ENCODE data around the gene RIF1.

The RIF1 gene

DNA sequence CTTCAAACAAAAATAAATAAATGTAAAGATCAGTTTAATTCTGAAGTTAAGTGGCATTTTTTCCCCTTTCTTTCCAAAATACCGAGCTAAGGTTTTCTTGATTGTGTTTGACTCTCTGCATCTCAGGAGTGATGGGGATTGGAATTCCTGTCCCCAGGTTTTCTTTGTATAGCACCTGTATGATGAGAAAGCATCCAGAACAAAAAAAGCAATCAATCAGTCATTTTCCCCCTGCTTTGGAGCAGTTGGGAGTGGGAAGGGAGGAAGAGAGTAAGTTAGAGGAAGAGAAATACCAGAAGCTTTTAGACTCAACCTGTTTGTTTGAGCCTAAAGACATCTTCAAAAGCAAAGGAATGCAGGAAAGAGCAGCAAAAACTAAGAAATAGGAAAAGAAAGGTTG, 88.5 kb downstream of the RIF1 start:
- no peak overlapping the region for H3K27ac ChIP-seq (ENCODE audit: extremely low read depth, low read depth, low read length)
- no peak overlapping the region for H3K4me3 ChIP-seq (ENCODE audit: low read depth, low read length)
- H3K9me3 ChIP-seq (ENCODE audit: control insufficient read depth, insufficient read depth, low read depth, low read length): no peaks in the 10 kb centered on the region
- H3K4me1 ChIP-seq (ENCODE audit: control insufficient read depth, insufficient read depth, low read length): no peaks in the 10 kb centered on the region
- peaks cover 0 to 3% of the 10 kb centered on the region in 2 experiments; a peak in 1 of 3 replicates for H3K36me3 ChIP-seq (ENCODE audit: control insufficient read depth in 2 of 2, insufficient read depth in 1 of 2, low read length in 2 of 2)
- CTCF ChIA-PET: interaction anchor here (1.1 kb wide), 1 partner anchor 61 kb away, joined by 3 read pairs; no protein-coding TSS in a partner anchor
- POLR2A ChIA-PET: no interaction called here
- TF ChIP-seq ZSCAN30 (tag by site-specific recombination; IDR thresholded peaks at IDR 0.05): no peak
- no peak for TF ChIP-seq HOXC10 (CRISPR knock-in tag; IDR thresholded peaks at IDR 0.05)
- no peak for TF ChIP-seq ZNF558 (tag by site-specific recombination; IDR thresholded peaks at IDR 0.05)
- no peak for TF ChIP-seq ZNF214 (tag by site-specific recombination; IDR thresholded peaks at IDR 0.05; ENCODE audit: borderline replicate concordance)
- no peak for TF ChIP-seq ZFP41 (tag by site-specific recombination; IDR thresholded peaks at IDR 0.05; ENCODE audit: borderline replicate concordance)
- TF ChIP-seq PRDM2 (tag by site-specific recombination; IDR thresholded peaks at IDR 0.05; ENCODE audit: borderline replicate concordance): no peak
- TF ChIP-seq SETDB1 (IDR thresholded peaks at IDR 0.05; ENCODE audit: insufficient read length, low read length): no peak
- no peak for TF ChIP-seq ZNF776 (tag by site-specific recombination; IDR thresholded peaks at IDR 0.05; ENCODE audit: borderline replicate concordance)
- TF ChIP-seq ZNF324 (tag by site-specific recombination; IDR thresholded peaks at IDR 0.05): no peak
- TF ChIP-seq, protein P1, sequence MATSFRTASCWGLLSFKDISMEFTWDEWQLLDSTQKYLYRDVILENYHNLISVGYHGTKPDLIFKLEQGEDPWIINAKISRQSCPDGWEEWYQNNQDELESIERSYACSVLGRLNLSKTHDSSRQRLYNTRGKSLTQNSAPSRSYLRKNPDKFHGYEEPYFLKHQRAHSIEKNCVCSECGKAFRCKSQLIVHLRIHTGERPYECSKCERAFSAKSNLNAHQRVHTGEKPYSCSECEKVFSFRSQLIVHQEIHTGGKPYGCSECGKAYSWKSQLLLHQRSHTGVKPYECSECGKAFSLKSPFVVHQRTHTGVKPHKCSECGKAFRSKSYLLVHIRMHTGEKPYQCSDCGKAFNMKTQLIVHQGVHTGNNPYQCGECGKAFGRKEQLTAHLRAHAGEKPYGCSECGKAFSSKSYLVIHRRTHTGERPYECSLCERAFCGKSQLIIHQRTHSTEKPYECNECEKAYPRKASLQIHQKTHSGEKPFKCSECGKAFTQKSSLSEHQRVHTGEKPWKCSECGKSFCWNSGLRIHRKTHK (tag by site-specific recombination; IDR thresholded peaks at IDR 0.05): no peak
- no peak for TF ChIP-seq ZNF426 (tag by site-specific recombination; IDR thresholded peaks at IDR 0.05)
- no peak for TF ChIP-seq ZNF473 (tag by site-specific recombination; IDR thresholded peaks at IDR 0.05)
- TF ChIP-seq, protein P2, sequence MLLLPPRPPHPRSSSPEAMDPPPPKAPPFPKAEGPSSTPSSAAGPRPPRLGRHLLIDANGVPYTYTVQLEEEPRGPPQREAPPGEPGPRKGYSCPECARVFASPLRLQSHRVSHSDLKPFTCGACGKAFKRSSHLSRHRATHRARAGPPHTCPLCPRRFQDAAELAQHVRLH (tag by site-specific recombination; IDR thresholded peaks at IDR 0.05): no peak
- TF ChIP-seq IKZF3 (tag by site-specific recombination; IDR thresholded peaks at IDR 0.05): no peak
- TF ChIP-seq ZNF398 (tag by site-specific recombination; IDR thresholded peaks at IDR 0.05): no peak
- TF ChIP-seq, protein P3, sequence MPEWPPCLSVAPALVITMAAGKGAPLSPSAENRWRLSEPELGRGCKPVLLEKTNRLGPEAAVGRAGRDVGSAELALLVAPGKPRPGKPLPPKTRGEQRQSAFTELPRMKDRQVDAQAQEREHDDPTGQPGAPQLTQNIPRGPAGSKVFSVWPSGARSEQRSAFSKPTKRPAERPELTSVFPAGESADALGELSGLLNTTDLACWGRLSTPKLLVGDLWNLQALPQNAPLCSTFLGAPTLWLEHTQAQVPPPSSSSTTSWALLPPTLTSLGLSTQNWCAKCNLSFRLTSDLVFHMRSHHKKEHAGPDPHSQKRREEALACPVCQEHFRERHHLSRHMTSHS (tag by site-specific recombination; IDR thresholded peaks at IDR 0.05): no peak
- no peak for TF ChIP-seq ZNF184 (tag by site-specific recombination; IDR thresholded peaks at IDR 0.05)
- TF ChIP-seq ZXDB (tag by site-specific recombination; IDR thresholded peaks at IDR 0.05): no peak

Measured in HEK293 (cell line).